Stomach (tissue), 9 donors: ENCODE data around the gene ESPN. TPM values are rescaled to one million over a fixed set of nuclear protein-coding genes. Genes with fewer than 3 reads are reported as not detected.

Experiments
- DNase-seq, 2 donors: peaks; one replicate each; pipeline versions ENCODE4 v3.0.0 to v3.0.0-alpha.2; 2013 to 2019
- H3K27ac ChIP-seq, 5 donors: fragments of 200-600 bp in 4 of 5; sonication (generic) in 4 of 5; one replicate each; pipeline ENCODE4 v1.5.1; 2013 to 2019; ENCODE audit warnings: mild to moderate bottlenecking in 1 of 5, moderate library complexity in 1 of 5
- H3K27me3 ChIP-seq, 3 donors: fragments of 200-600 bp; sonication (generic); one replicate each; pipeline ENCODE4 v1.5.1; 2017 to 2019; ENCODE audit warnings: mixed run types in 1 of 3
- H3K36me3 ChIP-seq, 4 donors: fragments of 200-600 bp; sonication (generic); 1 replicate in 3 of 4; 2 replicates in 1 of 4; pipeline ENCODE4 v1.5.1; 2016 to 2019
- H3K4me1 ChIP-seq, 4 donors: fragments of 200-600 bp; sonication (generic); one replicate each; pipeline ENCODE4 v1.5.1; 2016 to 2019
- H3K4me3 ChIP-seq, 4 donors: fragments of 200-600 bp; sonication (generic) in 3 of 4; one replicate each; pipeline ENCODE4 v1.5.1; 2016 to 2019; ENCODE audit warnings: mild to moderate bottlenecking in 1 of 4
- H3K9me3 ChIP-seq, 4 donors: fragments of 200-600 bp; sonication (generic); one replicate each; pipeline ENCODE4 v1.5.1; 2016 to 2019
- CTCF ChIP-seq, 7 experiments: fragments of 450-650 bp in 4 of 7; fragments of 200-600 bp in 3 of 7; sonication (generic) in 3 of 7; IDR thresholded peaks; one replicate each; pipeline ENCODE4 v1.5.1; 2016 to 2019; ENCODE audit warnings: antibody characterized with exemption in 7 of 7, control low read depth in 2 of 7, mild to moderate bottlenecking in 1 of 7
- EP300 ChIP-seq: sonication (generic); formaldehyde crosslinking; IDR thresholded peaks from one replicate; pipeline ENCODE4 v1.6.1; 2017; ENCODE audit warnings: antibody characterized with exemption
- POLR2A ChIP-seq, 4 donors: fragments of 450-650 bp; IDR thresholded peaks; one replicate each; pipeline ENCODE4 v1.6.1; 2016; ENCODE audit warnings: antibody characterized with exemption in 4 of 4, control low read depth in 2 of 4, mild to moderate bottlenecking in 1 of 4, moderate library complexity in 1 of 4
- POLR2AphosphoS5 ChIP-seq, 3 donors: sonication (generic); formaldehyde crosslinking; IDR thresholded peaks; one replicate each; pipeline ENCODE4 v1.6.1; 2016; ENCODE audit warnings: antibody characterized with exemption in 3 of 3
- WGBS, 5 donors: extraction: QIAGEN DNeasy Blood & Tissue Kit in 3 of 5; methylation state at CpG; one replicate each; pipeline versions ENCODE4 v1.1.5 to v1.1.7; 2013 to 2018; 5-methylcytosine and 5-hydroxymethylcytosine counted together
- intact Hi-C: fragments of 100-400 bp; cut with DNase I; formaldehyde crosslinking; loops from one replicate; pipeline ENCODE4 v1.15.1; 2023; ENCODE audit warnings: low total_unique reads
- polyA plus RNA-seq, 3 donors: library from polyadenylated mRNA; stranded (reverse); fragments of 200-250 nt; gene quantifications; one replicate each; pipeline ENCODE4 v1.2.3, GENCODE V29; 2013
- total RNA-seq, 5 donors: library from RNA; depleted of rRNA; stranded (reverse); fragments of >200 nt; gene quantifications; one replicate each; pipeline versions ENCODE4 v1.1.0 to v1.2.3, GENCODE V29; 2014 to 2016
- donor health status: healthy with polysubstance abuse.
- donor health status: Bipolar disorder and iron deficiency.
- donor health status: healthy.

Gene ESPN
- total and polyA plus RNA-seq, 8 donors, result 1.5 to 68.4 (median 4.8) TPM; not detected in 2

- no peaks in the 10 kb centered on the region for H3K9me3 ChIP-seq
- peaks cover 9 to 25% (median 16%) of the 10 kb centered on the region in 4 donors for H3K4me1 ChIP-seq
- H3K27ac ChIP-seq, result no peak overlapping the region
- 90 to 100% (median 96%) methylated on average over 1 of the region's 1 CpG for WGBS, 5 donors
- no peak overlapping the region for H3K4me3 ChIP-seq
- no peaks in the 10 kb centered on the region for H3K27me3 ChIP-seq
- intact Hi-C loops, result no loop called here
- DNase-seq, result no peak
- no peaks in the 10 kb centered on the region for H3K36me3 ChIP-seq
- TF ChIP-seq POLR2AphosphoS5 (IDR thresholded peaks at IDR 0.05), result no peak
- TF ChIP-seq CTCF (IDR thresholded peaks at IDR 0.05), result no peak
- TF ChIP-seq POLR2A (IDR thresholded peaks at IDR 0.05), result no peak
- no peak for TF ChIP-seq EP300
Observed at GRCh38 chr1:6384135-6384534, 40.4 kb upstream of the ESPN start.

GRCh38 chr1:6384962-6385361 lies 39.6 kb upstream of the ESPN start:
- intact Hi-C loops, result no loop called here
- Histone ChIP-seq H3K27me3 (no peaks in the 10 kb centered on the region), H3K4me1 (peaks cover 9 to 25% (median 16%) of the 10 kb centered on the region in 4 donors), H3K36me3 (no peaks in the 10 kb centered on the region), H3K27ac (peak overlapping the region in 3 of 5 donors; percentile 47 to 66 (median 65)), H3K4me3 (no peak overlapping the region), H3K9me3 (no peaks in the 10 kb centered on the region)
- DNase-seq, result peak in 1 of 2 donors; percentile 69
- TF ChIP-seq CTCF (IDR thresholded peaks at IDR 0.05), result no peak
- TF ChIP-seq POLR2AphosphoS5 (IDR thresholded peaks at IDR 0.05), result peak in 2 of 3 donors; percentile 24
- TF ChIP-seq POLR2A (IDR thresholded peaks at IDR 0.05), result no peak
- 47 to 72% (median 59%) methylated on average over 2 to 5 of the region's 5 CpGs for WGBS, 5 donors

GRCh38 chr1:6385488-6386191 lies 38.9 kb upstream of the ESPN start:
- intact Hi-C loops, result no loop called here
- Histone ChIP-seq H3K27ac (peak overlapping the region in 3 of 5 donors; percentile 63 to 66 (median 65)), H3K4me3 (no peak overlapping the region), H3K36me3 (no peaks in the 10 kb centered on the region), H3K9me3 (no peaks in the 10 kb centered on the region), H3K4me1 (peaks cover 9 to 25% (median 16%) of the 10 kb centered on the region in 4 donors), H3K27me3 (no peaks in the 10 kb centered on the region)
- DNase-seq, result peak in 1 of 2 donors; percentile 81
- no peak for TF ChIP-seq POLR2A (IDR thresholded peaks at IDR 0.05)
- peak in 1 of 3 donors; percentile 13 for TF ChIP-seq POLR2AphosphoS5 (IDR thresholded peaks at IDR 0.05)
- WGBS, 5 donors, result 47 to 63% (median 57%) methylated on average over 15 to 22 of the region's 22 CpGs

- intact Hi-C loops, result no loop called here
- WGBS, 5 donors, result 68 to 74% (median 71%) methylated on average over 10 of the region's 10 CpGs
- H3K27ac ChIP-seq, result peak overlapping the region in 3 of 5 donors; percentile 63 to 66 (median 65)
- H3K27me3 ChIP-seq, result no peaks in the 10 kb centered on the region
- no peaks in the 10 kb centered on the region for H3K9me3 ChIP-seq
- H3K4me3 ChIP-seq, result no peak overlapping the region
- no peak for DNase-seq
- TF ChIP-seq CTCF (IDR thresholded peaks at IDR 0.05) (no peak), POLR2A (IDR thresholded peaks at IDR 0.05) (no peak), POLR2AphosphoS5 (IDR thresholded peaks at IDR 0.05) (no peak), EP300 (no peak)
- H3K4me1 ChIP-seq, result peaks cover 9 to 25% (median 16%) of the 10 kb centered on the region in 4 donors
- H3K36me3 ChIP-seq, result no peaks in the 10 kb centered on the region
Observed at GRCh38 chr1:6386371-6386949, 38.1 kb upstream of the ESPN start.

GRCh38 chr1:6389971-6390370 lies 34.6 kb upstream of the ESPN start:
- Histone ChIP-seq H3K27ac (no peak overlapping the region), H3K4me3 (no peak overlapping the region), H3K36me3 (no peaks in the 10 kb centered on the region), H3K9me3 (no peaks in the 10 kb centered on the region), H3K4me1 (peaks cover 24 to 37% (median 30%) of the 10 kb centered on the region in 4 donors), H3K27me3 (no peaks in the 10 kb centered on the region)
- DNase-seq, result no peak
- intact Hi-C loops, result no loop called here
- WGBS, 5 donors, result 85 to 97% (median 93%) methylated on average over 9 of the region's 9 CpGs
- TF ChIP-seq CTCF (IDR thresholded peaks at IDR 0.05) (no peak), EP300 (no peak), POLR2AphosphoS5 (IDR thresholded peaks at IDR 0.05) (no peak), POLR2A (IDR thresholded peaks at IDR 0.05) (no peak)
